SJCRH30 (cell line): ENCODE results near the gene NOP56. TPM values are rescaled to one million over a fixed set of nuclear protein-coding genes. Genes with fewer than 3 reads are reported as not detected.
"Not testable (repeated sequence)": the region's sequence is repeated elsewhere in the genome, so short reads cannot be mapped to it uniquely, and the experiment has no call there.

ENCODE experiments used
- DNase-seq, 2 experiments: peaks; one replicate each; pipeline ENCODE4 v3.0.0-alpha.2; 2015 to 2020
- H3K27ac ChIP-seq: fragments of 250-450 bp; sonication (Bioruptor Pico); 2 replicates; pipeline ENCODE4 v1.5.1; 2020; ENCODE audit warnings: mild to moderate bottlenecking, moderate library complexity
- H3K27me3 ChIP-seq: fragments of 250-450 bp; sonication (Bioruptor Pico); 2 replicates; pipeline ENCODE4 v1.5.1; 2020; ENCODE audit warnings: mild to moderate bottlenecking, moderate library complexity
- H3K36me3 ChIP-seq: fragments of 250-450 bp; sonication (Bioruptor Pico); 2 replicates; pipeline ENCODE4 v1.5.1; 2020; ENCODE audit warnings: mild to moderate bottlenecking, moderate library complexity
- H3K4me1 ChIP-seq: fragments of 250-450 bp; sonication (Bioruptor Pico); 2 replicates; pipeline ENCODE4 v1.5.1; 2020; ENCODE audit warnings: mild to moderate bottlenecking, moderate library complexity
- H3K4me3 ChIP-seq: fragments of 250-450 bp; sonication (Bioruptor Pico); 2 replicates; pipeline ENCODE4 v1.5.1; 2020; ENCODE audit warnings: mild to moderate bottlenecking, moderate library complexity
- H3K9me3 ChIP-seq: fragments of 250-450 bp; sonication (Bioruptor Pico); replicated peaks from 2 replicates; pipeline ENCODE4 v1.5.1; 2020; ENCODE audit warnings: mild to moderate bottlenecking, moderate library complexity
- total RNA-seq: library from RNA; depleted of rRNA; stranded (reverse); fragments of >200 nt; shearing (Covaris generic); gene quantifications from 2 replicates; pipeline ENCODE4 v1.2.3, GENCODE V29; 2014

The NOP56 gene
- total RNA-seq, 1 experiment from 2014 or later = 334 TPM

DNA sequence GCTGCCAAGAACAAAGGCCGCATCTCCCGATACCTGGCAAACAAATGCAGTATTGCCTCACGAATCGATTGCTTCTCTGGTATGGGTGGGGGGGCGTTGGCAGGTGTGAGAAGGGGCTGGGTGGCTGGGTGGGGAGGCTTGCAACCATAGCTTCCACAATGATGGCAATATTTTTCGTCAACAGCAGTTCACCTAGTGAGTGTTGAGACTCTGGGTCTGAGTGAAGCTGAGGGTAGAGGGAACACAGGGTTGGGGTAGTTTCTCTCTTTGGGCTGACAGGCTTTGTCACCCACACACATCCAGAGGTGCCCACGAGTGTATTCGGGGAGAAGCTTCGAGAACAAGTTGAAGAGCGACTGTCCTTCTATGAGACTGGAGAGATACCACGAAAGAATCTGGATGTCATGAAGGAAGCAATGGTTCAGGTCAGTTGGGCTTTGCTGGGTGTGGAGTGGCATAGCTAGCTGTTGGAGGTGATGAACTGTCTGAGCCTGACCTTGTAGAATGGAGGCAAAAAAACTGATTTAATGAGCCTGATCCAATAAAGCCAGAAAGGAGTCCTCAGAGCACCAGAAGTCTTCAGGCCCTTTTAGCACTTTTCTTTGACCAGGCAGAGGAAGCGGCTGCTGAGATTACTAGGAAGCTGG is 4.2 kb downstream of the NOP56 start:
- H3K27ac ChIP-seq = no peak overlapping the region
- peaks cover 64% of the 10 kb centered on the region for H3K36me3 ChIP-seq
- no peaks in the 10 kb centered on the region for H3K27me3 ChIP-seq
- DNase-seq = no peak
- peaks cover 7% of the 10 kb centered on the region for H3K4me1 ChIP-seq
- H3K4me3 ChIP-seq = no peak overlapping the region
- no peaks in the 10 kb centered on the region for H3K9me3 ChIP-seq

GRCh38 chr20:2657241-2657640 is 4.8 kb downstream of the NOP56 start:
- DNase-seq = no peak
- H3K36me3 ChIP-seq = peaks cover 68% of the 10 kb centered on the region
- peaks cover 7% of the 10 kb centered on the region for H3K4me1 ChIP-seq
- H3K27me3 ChIP-seq = no peaks in the 10 kb centered on the region
- H3K27ac ChIP-seq = no peak overlapping the region
- H3K4me3 ChIP-seq = no peak overlapping the region
- H3K9me3 ChIP-seq = no peaks in the 10 kb centered on the region

DNA sequence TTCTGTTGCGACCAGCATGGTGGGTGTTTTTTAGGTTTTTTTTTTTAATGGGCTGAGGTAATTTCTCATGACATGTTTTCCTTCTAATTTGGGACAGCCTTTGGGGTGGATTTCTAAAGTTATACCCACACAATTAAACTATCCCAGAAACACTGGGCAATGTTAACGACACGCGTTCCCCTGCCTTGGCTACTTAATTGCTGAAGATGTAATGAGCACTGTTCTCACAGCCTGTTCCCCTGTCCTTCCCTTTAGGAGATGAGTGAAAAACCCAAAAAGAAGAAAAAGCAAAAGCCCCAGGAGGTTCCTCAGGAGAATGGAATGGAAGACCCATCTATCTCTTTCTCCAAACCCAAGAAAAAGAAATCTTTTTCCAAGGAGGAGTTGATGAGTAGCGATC is 5.2 kb downstream of the NOP56 start:
- H3K4me3 ChIP-seq = no peak overlapping the region
- H3K36me3 ChIP-seq = peaks cover 68% of the 10 kb centered on the region
- H3K27ac ChIP-seq = no peak overlapping the region
- no peaks in the 10 kb centered on the region for H3K27me3 ChIP-seq
- DNase-seq = no peak
- H3K4me1 ChIP-seq = peaks cover 7% of the 10 kb centered on the region
- H3K9me3 ChIP-seq = no peaks in the 10 kb centered on the region

GRCh38 chr20:2658414-2659354 is 6.3 kb downstream of the NOP56 start:
- Histone ChIP-seq H3K27ac (no peak overlapping the region), H3K27me3 (no peaks in the 10 kb centered on the region), H3K4me3 (no peak overlapping the region), H3K9me3 (no peaks in the 10 kb centered on the region), H3K36me3 (peaks cover 61% of the 10 kb centered on the region), H3K4me1 (peaks cover 11% of the 10 kb centered on the region)
- peak; percentile 33 to 56 for DNase-seq

- Histone ChIP-seq H3K9me3 (no peaks in the 10 kb centered on the region), H3K27me3 (no peaks in the 10 kb centered on the region), H3K36me3 (peaks cover 52% of the 10 kb centered on the region), H3K27ac (no peak overlapping the region), H3K4me1 (peaks cover 4% of the 10 kb centered on the region; the same call in 1 of the 2 replicates), H3K4me3 (no peak overlapping the region)
- no peak for DNase-seq
Observed at GRCh38 chr20:2659547-2659946, 7.1 kb downstream of the NOP56 start.

GRCh38 chr20:2663364-2663886 is 11.0 kb downstream of the NOP56 start:
- Histone ChIP-seq H3K4me1 (peaks cover 4% of the 10 kb centered on the region; the same call in 1 of the 2 replicates), H3K9me3 (no peaks in the 10 kb centered on the region), H3K27ac (peak overlapping the region; percentile 81), H3K4me3 (peak overlapping the region; percentile 74), H3K27me3 (no peaks in the 10 kb centered on the region), H3K36me3 (peaks cover 14% of the 10 kb centered on the region)
- DNase-seq = no peak

- no peaks in the 10 kb centered on the region for H3K9me3 ChIP-seq
- H3K27ac ChIP-seq = peak within 1 kb of the TSS; percentile 81
- peaks cover 10% of the 10 kb centered on the region; the same call in 1 of the 2 replicates for H3K36me3 ChIP-seq
Observed at GRCh38 chr20:2663887-2664719, 11.7 kb downstream of the NOP56 start, which contains the start of gene IDH3B. IDH3B (minus strand) TSS chr20:2664216; CDS start chr20:2664188, 28 bp downstream.

DNA sequence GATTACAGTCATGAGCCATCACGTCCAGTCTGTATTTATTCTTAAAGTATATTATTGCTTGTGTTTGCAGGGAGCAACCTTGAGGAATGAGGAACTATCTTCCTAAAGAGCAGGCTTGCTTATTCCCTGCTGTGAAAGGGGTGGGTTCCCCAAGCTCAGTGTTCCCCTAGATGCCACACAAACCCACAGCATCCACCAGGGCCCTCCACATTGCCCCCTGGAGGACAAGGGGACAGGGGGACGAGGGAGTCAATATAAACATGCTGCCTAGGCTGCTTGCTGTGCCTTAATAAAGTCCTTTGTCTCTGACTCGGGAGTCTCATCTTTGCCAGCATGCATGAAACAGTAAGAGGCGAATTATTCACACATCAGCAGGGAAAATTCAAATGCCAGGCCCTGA is 19.5 kb downstream of the NOP56 start:
- Histone ChIP-seq H3K27me3 (no peaks in the 10 kb centered on the region; the same call in 1 of the 2 replicates), H3K27ac (no peak overlapping the region), H3K4me3 (no peak overlapping the region), H3K36me3 (no peaks in the 10 kb centered on the region), H3K4me1 (no peaks in the 10 kb centered on the region), H3K9me3 (no peaks in the 10 kb centered on the region)
- DNase-seq = peak in 1 of 2 experiments; percentile 56

More at GRCh38 chr20:2663887-2664719, 11.7 kb downstream of the NOP56 start, which contains the start of gene IDH3B:
- Histone ChIP-seq H3K4me1 (peaks cover 4% of the 10 kb centered on the region; the same call in 1 of the 2 replicates), H3K27me3 (no peaks in the 10 kb centered on the region), H3K4me3 (peak within 1 kb of the TSS; percentile 74)
- peak; percentile 90 to 93 for DNase-seq

DNA sequence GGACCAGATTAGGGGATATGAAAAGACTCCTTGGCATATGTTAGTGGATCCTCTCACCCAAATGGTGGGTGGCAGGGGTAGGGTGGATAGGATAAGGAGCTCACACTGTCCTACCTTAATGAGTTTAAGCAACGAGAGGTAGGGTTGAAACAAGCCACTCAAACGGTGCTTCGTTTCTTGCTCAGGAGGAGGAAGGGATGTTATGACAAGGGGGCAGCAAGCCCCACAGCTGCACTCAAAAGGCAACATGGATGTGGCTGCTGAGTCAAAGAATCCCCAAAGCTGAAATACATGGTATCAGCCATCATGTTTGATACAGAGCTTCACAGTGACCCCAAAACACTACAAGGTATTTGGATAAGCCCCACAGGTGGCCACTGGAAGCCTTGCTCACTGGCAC is 20.0 kb downstream of the NOP56 start:
- no peaks in the 10 kb centered on the region; the same call in 1 of the 2 replicates for H3K27me3 ChIP-seq
- no peak overlapping the region for H3K4me3 ChIP-seq
- H3K36me3 ChIP-seq = no peaks in the 10 kb centered on the region
- no peaks in the 10 kb centered on the region for H3K9me3 ChIP-seq
- DNase-seq = no peak
- no peaks in the 10 kb centered on the region for H3K4me1 ChIP-seq
- no peak overlapping the region for H3K27ac ChIP-seq

GRCh38 chr20:2673453-2673852 is 21.0 kb downstream of the NOP56 start:
- H3K4me1 ChIP-seq = no peaks in the 10 kb centered on the region
- no peak overlapping the region for H3K27ac ChIP-seq
- H3K4me3 ChIP-seq = no peak overlapping the region
- no peak for DNase-seq
- H3K27me3 ChIP-seq = no peaks in the 10 kb centered on the region; the same call in 1 of the 2 replicates
- H3K36me3 ChIP-seq = no peaks in the 10 kb centered on the region
- H3K9me3 ChIP-seq = no peaks in the 10 kb centered on the region

DNA sequence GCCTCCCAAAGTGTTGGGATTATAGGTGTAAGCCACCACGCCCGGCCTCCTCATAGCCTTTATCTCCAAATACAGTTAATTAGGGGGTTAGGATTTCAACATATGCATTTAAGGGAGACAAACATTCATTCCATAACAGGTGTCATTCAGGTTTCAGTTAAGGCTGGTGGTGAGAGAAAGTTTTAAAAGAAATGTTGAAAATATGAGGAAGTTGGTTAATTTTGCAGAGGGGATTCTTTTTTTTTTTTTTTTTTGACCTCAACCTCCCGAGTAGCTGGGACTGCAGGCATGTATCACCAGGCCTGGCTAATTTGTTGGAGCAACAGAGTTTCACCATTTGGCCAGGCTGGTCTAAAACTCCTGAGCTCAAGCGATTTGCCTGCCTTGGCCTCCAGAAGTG is 27.6 kb downstream of the NOP56 start:
- Histone ChIP-seq H3K27me3 (no peaks in the 10 kb centered on the region), H3K27ac (no peak overlapping the region), H3K4me1 (no peaks in the 10 kb centered on the region), H3K9me3 (no peaks in the 10 kb centered on the region), H3K36me3 (no peaks in the 10 kb centered on the region), H3K4me3 (no peak overlapping the region)
- DNase-seq = no peak

DNA sequence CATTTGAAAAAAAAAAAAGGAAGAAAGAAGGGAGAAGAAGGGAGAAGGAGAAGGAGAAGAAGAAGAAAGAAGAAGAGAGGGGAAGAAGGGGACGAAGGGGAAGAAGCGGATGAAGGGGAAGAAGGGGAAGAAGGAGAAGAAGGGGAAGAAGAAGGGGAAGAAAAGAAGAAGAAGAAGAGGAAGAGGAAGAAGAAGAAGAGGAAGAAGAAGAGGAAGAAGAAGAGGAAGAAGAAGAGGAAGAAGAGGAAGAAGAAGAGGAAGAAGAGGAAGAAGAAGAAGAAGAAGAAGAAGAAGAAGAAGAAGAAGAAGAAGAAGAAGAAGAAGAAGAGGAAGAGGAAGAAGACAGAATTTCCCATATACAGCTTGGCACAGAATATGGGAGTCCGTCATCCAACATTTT is 29.6 kb downstream of the NOP56 start:
- not testable (repeated sequence) for H3K36me3 ChIP-seq, H3K27me3 ChIP-seq, H3K9me3 ChIP-seq, H3K4me3 ChIP-seq, H3K4me1 ChIP-seq, H3K27ac ChIP-seq, DNase-seq

DNA sequence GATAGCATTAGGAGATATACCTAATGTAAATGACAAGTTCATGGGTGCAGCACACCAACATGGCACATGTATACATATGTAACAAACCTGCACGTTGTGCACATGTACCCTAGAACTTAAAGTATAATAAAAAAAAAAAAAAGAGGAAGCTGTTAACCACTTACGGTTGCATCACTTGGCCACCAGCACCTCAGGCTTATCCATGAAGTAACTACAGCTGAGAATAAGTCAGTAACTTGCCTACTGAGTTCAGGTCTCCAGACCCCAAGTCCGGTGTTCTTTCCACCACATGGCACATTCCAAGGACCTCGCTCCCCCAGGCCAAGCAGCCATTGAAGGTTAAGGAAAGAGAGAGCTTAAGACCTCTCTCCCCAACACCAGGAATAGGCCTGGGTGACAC is 32.4 kb downstream of the NOP56 start:
- not testable (repeated sequence) for DNase-seq, H3K27ac ChIP-seq, H3K27me3 ChIP-seq, H3K4me3 ChIP-seq, H3K4me1 ChIP-seq, H3K9me3 ChIP-seq, H3K36me3 ChIP-seq

DNA sequence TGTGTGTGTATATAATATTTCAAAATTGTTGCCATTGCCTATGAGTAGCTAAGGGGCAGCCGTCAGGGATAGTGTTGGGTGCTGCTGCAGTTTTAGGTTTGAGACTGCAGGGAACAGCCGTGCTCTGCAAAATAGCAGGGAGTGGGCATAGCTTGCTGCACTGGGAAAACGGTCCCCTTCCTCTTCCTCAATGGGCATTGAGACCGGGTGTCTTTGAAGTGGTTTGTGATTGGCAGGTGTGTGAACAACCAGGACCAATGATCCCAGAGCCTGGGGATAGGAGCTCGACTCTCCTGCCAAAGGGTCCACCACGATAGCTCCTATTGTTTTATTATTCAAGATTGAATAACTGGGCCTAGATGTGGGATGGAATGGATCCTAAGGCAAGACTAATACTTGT is 35.1 kb downstream of the NOP56 start:
- Histone ChIP-seq H3K27ac (no peak overlapping the region), H3K27me3 (no peaks in the 10 kb centered on the region), H3K36me3 (no peaks in the 10 kb centered on the region), H3K4me1 (0 out of 2 replicates have a peak, but pooled peaks cover 2% of the 10 kb centered on the region), H3K4me3 (no peak overlapping the region), H3K9me3 (no peaks in the 10 kb centered on the region)
- no peak for DNase-seq
